ENCODE data around the gene TFRC.
"Not testable (repeated sequence)": the region's sequence is repeated elsewhere in the genome, so short reads cannot be mapped to it uniquely, and the experiment has no call there.

The TFRC gene

GRCh38 chr3:196081002-196081833 is 672 bp downstream of the TFRC start:
- peak; percentile 45 to 72 for DNase-seq

- not testable (repeated sequence) for DNase-seq
Measured at GRCh38 chr3:196080101-196080846, 1.6 kb downstream of the TFRC start.

- peak; percentile 33 to 48 for DNase-seq
Measured at GRCh38 chr3:196079682-196080081, 2.2 kb downstream of the TFRC start.

GRCh38 chr3:196075013-196075412 is 6.9 kb downstream of the TFRC start:
- no peak for DNase-seq

- peak; percentile 85 to 88 for DNase-seq
Measured at GRCh38 chr3:196073255-196073753, 8.6 kb downstream of the TFRC start.

GRCh38 chr3:196072313-196072712 is 9.6 kb downstream of the TFRC start:
- no peak for DNase-seq

- not testable (repeated sequence) for DNase-seq
Measured at GRCh38 chr3:196068812-196069211, 13.1 kb downstream of the TFRC start.

- no peak for DNase-seq
Measured at GRCh38 chr3:196067439-196067838, 14.5 kb downstream of the TFRC start.

- DNase-seq = no peak
Measured at GRCh38 chr3:196063971-196064370, 17.9 kb downstream of the TFRC start.

GRCh38 chr3:196063456-196063855 is 18.4 kb downstream of the TFRC start:
- no peak for DNase-seq

GRCh38 chr3:196063049-196063448 is 18.8 kb downstream of the TFRC start:
- DNase-seq = no peak

GRCh38 chr3:196060834-196061233 is 21.1 kb downstream of the TFRC start:
- DNase-seq = no peak

GRCh38 chr3:196057760-196058331 is 24.0 kb downstream of the TFRC start:
- no peak for DNase-seq

GRCh38 chr3:196056371-196056770 is 25.5 kb downstream of the TFRC start:
- not testable (repeated sequence) for DNase-seq

GRCh38 chr3:196055683-196056270 is 26.1 kb downstream of the TFRC start:
- DNase-seq = peak; percentile 79 to 85

- no peak for DNase-seq
Measured at GRCh38 chr3:196055240-196055639, 26.6 kb downstream of the TFRC start.

GRCh38 chr3:196054661-196055060 is 27.2 kb downstream of the TFRC start:
- DNase-seq = no peak

GRCh38 chr3:196053487-196053886 is 28.4 kb downstream of the TFRC start:
- no peak for DNase-seq

GRCh38 chr3:196051282-196052076 is 30.4 kb downstream of the TFRC start:
- no peak for DNase-seq

- DNase-seq = no peak
Measured at GRCh38 chr3:196050597-196050996, 31.3 kb downstream of the TFRC start.

GRCh38 chr3:196049653-196050052 is 32.2 kb downstream of the TFRC start:
- no peak for DNase-seq

- DNase-seq = no peak
Measured at GRCh38 chr3:196048922-196049598, 32.8 kb downstream of the TFRC start.
